GM19328 (cell line): ENCODE results near the gene MRPL24.

ENCODE experiments used
- ATAC-seq: cut with Tn5 transposase; IDR thresholded peaks from one replicate; pipeline ENCODE4 v1.9.1; 2021; ENCODE audit warnings: mild to moderate bottlenecking, moderate library complexity; ENCODE audit not compliant: unreplicated experiment

Gene MRPL24

DNA sequence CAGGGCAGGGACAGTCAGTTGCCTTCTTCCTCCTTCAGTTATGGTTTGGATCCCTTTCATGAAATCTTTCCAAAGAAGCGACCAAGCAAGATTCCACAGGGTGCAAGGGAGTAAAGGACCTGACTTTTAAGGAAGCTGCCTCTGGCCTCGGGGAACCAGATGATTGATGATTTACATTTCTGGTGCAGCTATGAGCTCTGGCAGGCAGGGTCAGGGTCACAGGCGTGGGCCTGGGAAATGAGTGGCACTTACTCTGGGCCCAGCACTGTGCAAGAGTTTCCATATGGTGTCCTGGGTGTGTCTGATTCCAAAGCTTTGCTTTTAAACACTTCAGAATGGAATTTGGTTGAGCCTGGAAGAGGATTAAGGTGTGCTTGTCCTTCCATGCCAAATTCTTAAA is 28.3 kb downstream of the MRPL24 start:
- ATAC-seq = no peak

DNA sequence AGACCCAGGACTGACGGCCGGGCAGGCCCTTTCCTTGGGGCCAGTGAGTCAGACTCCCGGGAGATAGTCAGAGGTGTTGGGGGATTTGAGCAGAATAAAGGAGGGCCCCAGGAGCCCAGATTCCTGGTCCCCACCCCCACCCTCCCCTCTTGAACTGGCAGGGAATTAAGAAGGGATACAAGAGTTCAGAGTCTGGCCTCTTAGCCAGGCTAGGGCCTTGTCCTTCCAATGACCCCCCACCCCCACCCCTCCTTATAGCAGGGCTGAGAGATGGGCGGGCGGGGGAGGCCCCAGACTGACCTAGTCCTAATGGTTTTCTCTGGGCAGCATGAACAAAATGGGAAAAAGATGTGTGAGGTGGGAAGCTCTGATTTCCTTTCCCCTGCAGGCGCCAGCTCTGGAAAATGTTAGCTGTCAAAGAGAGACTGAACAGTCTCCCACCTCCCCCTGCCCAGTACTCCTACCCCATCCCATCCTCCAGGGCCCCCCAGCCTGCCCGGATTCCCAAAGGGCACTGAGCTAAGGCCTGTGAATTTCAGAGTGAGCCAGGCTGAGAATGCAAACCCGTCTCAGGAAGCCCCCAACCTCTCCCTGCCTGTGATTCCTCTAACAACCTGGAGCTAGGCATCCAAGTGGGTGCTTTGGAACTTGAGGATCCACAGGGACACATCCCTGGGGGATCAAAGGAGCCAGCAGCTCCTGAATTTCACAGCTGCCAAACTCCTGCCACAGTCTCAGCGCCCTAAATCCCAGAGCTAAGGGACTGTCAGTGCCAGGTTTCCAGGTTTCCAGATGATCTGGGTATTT is 29.7 kb downstream of the MRPL24 start:
- no peak for ATAC-seq

- ATAC-seq = no peak
Measured at GRCh38 chr1:156709757-156710489, 31.0 kb downstream of the MRPL24 start.

- ATAC-seq = no peak
Measured at GRCh38 chr1:156709031-156709430, 31.9 kb downstream of the MRPL24 start.

DNA sequence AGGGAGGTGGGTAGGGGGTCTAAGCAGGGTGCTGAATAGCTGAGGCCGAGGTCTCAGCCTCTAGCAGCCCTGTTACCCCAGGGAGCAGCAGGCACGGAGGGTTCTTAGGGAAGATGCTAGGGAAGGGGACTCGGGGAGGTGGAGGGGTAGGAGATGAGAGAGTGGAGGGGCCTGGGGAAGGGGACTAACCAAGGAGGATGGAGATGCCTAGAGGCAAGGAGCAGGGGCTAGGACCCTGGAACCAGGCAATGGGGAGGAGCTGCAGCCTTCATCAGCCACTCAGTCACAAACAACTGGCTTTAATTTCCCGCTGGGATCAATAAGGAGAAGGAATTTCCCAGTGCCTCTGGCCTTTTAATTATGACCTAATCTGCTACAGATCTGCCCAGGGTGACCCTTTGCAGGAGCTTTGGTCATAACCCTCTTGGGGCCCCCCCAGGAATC is 32.6 kb downstream of the MRPL24 start:
- ATAC-seq = no peak

- ATAC-seq = no peak
Measured at GRCh38 chr1:156707417-156708217, 33.3 kb downstream of the MRPL24 start.

DNA sequence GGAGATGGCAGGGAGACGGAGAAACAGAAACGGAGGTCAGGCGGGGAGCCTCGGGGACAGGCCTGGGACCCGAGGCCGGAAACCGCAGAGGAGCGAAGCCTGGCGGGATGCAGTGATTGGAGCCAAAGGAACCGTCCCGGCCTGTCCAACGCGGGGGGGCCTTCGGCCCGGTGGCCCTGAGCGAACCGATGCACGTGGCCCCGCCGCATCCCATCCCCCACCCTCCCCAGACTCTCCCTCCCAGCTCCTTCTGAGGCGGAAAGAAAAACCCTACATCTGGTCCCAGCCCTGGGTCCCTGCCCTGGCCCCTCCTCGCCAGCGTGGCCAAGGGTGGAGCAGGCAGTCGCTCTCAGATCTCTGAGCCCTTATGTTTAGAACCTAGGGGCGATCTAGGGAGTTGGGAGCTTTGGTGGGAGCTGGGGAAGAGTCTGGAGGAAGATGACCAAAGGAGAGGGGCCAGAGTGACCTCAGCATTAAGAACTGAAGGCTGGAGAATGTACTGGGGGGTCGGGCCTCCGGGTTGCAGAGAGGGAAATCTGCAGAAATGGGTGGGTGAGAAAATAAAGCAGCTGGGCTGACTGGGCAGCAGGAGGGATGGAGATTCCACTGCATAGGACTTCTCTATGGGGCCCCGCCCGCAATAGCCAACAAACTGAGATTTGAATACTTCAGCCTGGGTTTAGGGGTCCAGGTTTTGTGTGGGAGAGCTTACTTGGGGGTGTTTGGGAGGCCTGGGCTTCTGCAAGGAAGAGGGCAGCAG is 34.1 kb downstream of the MRPL24 start:
- no peak for ATAC-seq

DNA sequence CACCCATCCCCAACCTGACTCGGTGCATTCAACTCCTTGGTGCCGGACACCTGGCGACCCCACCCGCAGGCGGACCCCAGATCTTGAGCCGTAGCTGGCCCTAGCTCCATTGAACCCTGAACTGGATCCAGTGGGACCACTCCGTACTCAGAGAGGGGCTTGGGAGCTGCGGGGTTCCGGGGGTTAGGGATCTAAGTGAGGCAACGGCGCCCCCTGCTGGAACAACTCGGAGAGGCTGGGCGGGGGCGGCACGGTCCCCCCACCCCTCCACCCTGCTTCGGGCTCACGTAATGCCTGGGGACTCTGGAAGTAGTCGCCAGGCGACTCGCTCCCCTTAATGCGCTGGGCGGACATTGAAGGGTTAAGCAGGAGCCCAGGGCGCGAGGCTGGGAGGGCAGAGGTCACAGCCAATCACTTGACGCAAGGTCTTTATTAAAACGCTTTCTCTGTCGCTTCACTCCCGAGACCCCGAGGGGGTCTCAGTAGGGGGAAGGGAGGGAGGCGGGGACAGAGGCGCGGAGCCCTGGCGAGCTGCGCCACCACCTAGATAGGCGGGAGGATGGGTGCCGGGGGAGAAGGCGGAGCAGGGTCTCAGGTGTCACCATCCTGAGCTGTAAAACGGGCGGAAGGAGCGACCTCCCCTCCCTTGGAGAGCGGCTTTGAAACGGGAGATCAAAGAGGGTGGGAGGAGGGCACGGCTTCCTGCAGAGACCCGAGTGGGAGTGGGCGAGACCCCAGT is 34.8 kb downstream of the MRPL24 start:
- no peak for ATAC-seq

DNA sequence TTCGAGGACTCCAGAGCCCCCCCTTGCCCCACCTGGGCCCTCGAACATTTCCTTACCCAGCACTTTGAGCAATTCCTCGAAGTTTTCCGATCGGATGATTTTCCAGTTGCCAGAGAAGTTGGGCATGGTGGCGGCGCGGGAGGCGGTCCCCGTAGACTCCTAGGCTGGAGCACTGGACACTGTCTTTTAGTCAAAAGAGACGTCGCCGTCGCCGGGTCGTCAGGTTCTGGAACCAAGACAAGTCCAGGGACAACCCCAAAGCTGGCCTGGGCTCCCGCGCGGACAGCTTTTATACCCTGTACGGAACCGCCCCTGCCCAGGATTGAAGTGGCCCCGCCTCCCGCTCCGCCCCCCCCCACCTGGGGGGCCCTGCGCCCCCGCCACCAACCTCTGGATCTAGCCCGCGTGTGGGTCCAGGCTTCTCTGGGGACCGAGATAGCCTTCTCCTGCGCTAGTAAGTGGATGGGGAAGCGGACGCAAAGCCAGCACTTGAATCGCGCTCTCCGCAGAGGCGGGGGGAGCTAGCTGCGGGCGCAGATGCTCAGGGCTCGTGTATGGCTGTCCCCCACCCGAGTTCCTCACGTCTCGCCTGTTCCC is 35.5 kb downstream of the MRPL24 start, which contains the start of gene CRABP2:
Gene CRABP2, minus strand, starts transcription at position 263 of the 597 bp plus-strand sequence. Its CDS starts 137 bp downstream, at position 126.
- no peak for ATAC-seq

- no peak for ATAC-seq
Measured at GRCh38 chr1:156704930-156705320, 36.0 kb downstream of the MRPL24 start.

DNA sequence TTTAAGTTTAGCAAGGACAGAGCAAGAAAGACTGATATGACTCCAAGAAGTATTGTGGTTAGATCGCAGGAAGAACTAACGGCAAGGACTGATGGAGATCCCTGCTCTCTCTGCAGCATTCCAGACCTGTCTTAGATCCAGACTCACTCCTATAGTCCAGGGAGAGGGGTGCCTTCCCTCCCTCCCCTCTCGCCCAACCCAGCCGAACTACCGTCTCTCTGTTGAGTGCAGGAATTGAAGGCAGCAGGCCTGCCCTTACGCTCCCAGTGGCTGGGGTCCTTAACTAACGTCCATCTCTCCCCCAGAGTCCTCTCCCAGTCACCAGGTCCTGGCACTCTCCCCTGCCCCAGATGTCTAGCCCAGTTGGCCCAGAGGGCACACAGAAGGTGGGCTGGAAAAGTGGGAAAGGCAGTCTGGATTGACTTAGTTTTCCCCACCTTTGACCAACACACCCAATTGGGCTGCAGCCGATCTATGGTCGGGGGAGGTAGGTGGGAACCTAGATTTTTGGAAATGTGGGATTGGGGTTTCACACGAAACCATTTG is 36.6 kb downstream of the MRPL24 start:
- no peak for ATAC-seq

DNA sequence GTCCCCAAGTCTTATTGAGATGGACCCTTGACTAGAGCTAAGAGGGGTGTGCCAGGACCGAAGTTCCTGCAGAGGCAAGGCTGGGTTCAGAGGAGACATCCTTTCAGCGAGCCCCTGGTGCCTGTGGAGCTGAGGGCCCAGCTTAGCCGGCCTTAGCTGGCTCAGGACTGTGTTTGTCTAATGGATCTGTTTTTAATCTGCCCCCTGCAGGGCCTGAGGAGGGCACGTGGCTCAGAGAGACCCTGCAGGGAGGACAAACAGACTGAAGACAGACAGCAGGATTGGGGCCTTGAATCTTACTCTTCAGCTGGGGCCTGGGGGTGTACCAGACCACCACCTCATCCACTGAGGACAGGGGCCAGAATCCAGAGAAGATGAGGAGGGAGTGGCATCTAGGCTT is 37.1 kb downstream of the MRPL24 start:
- no peak for ATAC-seq

DNA sequence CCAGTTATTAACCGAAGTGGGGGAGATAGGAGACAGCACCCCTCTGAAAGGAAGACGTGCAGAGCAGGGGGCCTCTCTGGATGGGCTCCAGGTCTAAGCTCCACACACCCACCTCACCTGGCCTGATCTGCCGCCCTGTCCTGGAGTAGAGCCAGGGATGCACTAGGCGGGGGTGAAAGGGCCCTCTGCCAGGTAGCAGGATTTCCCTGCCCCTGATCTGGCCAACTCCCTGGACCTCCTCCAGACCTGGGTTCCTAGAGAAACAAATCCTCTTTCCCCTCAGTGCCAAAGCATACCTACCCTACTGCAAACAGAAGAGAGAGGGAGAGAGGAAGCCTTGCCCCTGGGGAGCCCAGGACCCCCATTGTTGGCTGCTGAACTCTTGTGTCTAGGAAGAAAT is 37.6 kb downstream of the MRPL24 start:
- no peak for ATAC-seq

- no peak for ATAC-seq
Measured at GRCh38 chr1:156700736-156701531, 40.0 kb downstream of the MRPL24 start.

GRCh38 chr1:156698995-156699394 is 41.9 kb downstream of the MRPL24 start:
- ATAC-seq = no peak

GRCh38 chr1:156697481-156697880 is 43.4 kb downstream of the MRPL24 start:
- ATAC-seq = no peak

GRCh38 chr1:156696755-156697154 is 44.1 kb downstream of the MRPL24 start:
- ATAC-seq = no peak

GRCh38 chr1:156694690-156694962 is 46.3 kb downstream of the MRPL24 start:
- ATAC-seq = no peak
